H1 (cell line): Measurements from ENCODE around the gene FOXL2NB. TPM values are rescaled to one million over a fixed set of nuclear protein-coding genes. Genes with fewer than 3 reads are reported as not detected.

Experiments used
- CTCF ChIA-PET: fragments of 300-600 bp; sonication (Branson Sonifier 250); formaldehyde crosslinking; loops from one replicate; lab custom pipeline; 2021; ENCODE audit not compliant: partially characterized antibody; lab: Charles Lee
- POLR2A ChIA-PET: fragments of 300-600 bp; sonication (Branson Sonifier 250); formaldehyde crosslinking; loops from one replicate; lab custom pipeline; 2021; ENCODE audit warnings: inconsistent platforms; ENCODE audit not compliant: partially characterized antibody; lab: Charles Lee
- DNase-seq, 2 experiments: peaks; one replicate each; pipeline versions ENCODE4 v3.0.0 to v3.0.0-alpha.2; 2010 to 2022; ENCODE audit warnings: low spot score in 2 of 2, low read depth in 1 of 2, mixed read lengths in 1 of 2
- FAIRE-seq: peaks from 2 replicates; lab custom pipeline; 2011; peaks lifted over from hg19 to GRCh38; lab: Jason Lieb, UNC
- H2AFZ ChIP-seq: 2 replicates; pipeline ENCODE4 v1.8.1; 2012; ENCODE audit warnings: low read length, inconsistent platforms
- H2AK5ac ChIP-seq: 2 replicates; pipeline ENCODE4 v1.6.1; 2013; ENCODE audit warnings: low read depth, low read length
- H2BK120ac ChIP-seq: replicated peaks from 2 replicates; pipeline ENCODE3; 2013; ENCODE audit warnings: low read depth, low read length, inconsistent platforms
- H2BK12ac ChIP-seq: 2 replicates; pipeline ENCODE4 v1.6.1; 2013; ENCODE audit warnings: low read depth, low read length
- H2BK15ac ChIP-seq: 2 replicates; pipeline ENCODE4 v1.6.1; 2013; ENCODE audit warnings: low read length
- H2BK20ac ChIP-seq: 2 replicates; pipeline ENCODE4 v1.6.1; 2013; ENCODE audit warnings: low read length
- H2BK5ac ChIP-seq: 2 replicates; pipeline ENCODE4 v1.6.1; 2013; ENCODE audit warnings: low read depth, low read length
- H3K14ac ChIP-seq: 2 replicates; pipeline ENCODE4 v1.6.1; 2013; ENCODE audit warnings: inconsistent platforms; ENCODE audit not compliant: insufficient read length
- H3K18ac ChIP-seq: 2 replicates; pipeline ENCODE4 v1.6.1; 2013; ENCODE audit warnings: low read length; ENCODE audit errors: extremely low read depth
- H3K23ac ChIP-seq: 2 replicates; pipeline ENCODE4 v1.6.1; 2013; ENCODE audit warnings: inconsistent platforms; ENCODE audit not compliant: insufficient read length
- H3K23me2 ChIP-seq: 2 replicates; pipeline ENCODE4 v1.6.1; 2013; ENCODE audit warnings: low read depth, low read length
- H3K27ac ChIP-seq: 2 replicates; pipeline ENCODE4 v1.6.1; 2011; ENCODE audit warnings: low read depth, low read length, inconsistent platforms
- H3K27me3 ChIP-seq, 4 experiments: replicated peaks in 1 of 4; 1 replicate in 1 of 4; 2 replicates in 3 of 4; pipeline versions ENCODE4 v1.6.1 to v1.8.1; 2011 to 2013; ENCODE audit warnings: low read length in 3 of 4, mild to moderate bottlenecking in 3 of 4, inconsistent platforms in 2 of 4, mixed read lengths in 2 of 4, moderate library complexity in 1 of 4; ENCODE audit not compliant: control insufficient read depth in 3 of 4, insufficient read depth in 3 of 4; ENCODE audit errors: extremely low read depth in 1 of 4
- H3K36me3 ChIP-seq, 4 experiments: 2 replicates each; pipeline versions ENCODE4 v1.6.1 to v1.8.1; 2011 to 2013; ENCODE audit warnings: mild to moderate bottlenecking in 4 of 4, low read length in 3 of 4, moderate library complexity in 2 of 4, control low read depth in 1 of 4, inconsistent platforms in 1 of 4; ENCODE audit not compliant: insufficient read depth in 4 of 4, control insufficient read depth in 2 of 4
- H3K4ac ChIP-seq: replicated peaks from 2 replicates; pipeline ENCODE3; 2013; ENCODE audit warnings: low read length, low read depth, mixed read lengths, inconsistent platforms; ENCODE audit not compliant: insufficient read length
- H3K4me1 ChIP-seq, 4 experiments: replicated peaks in 1 of 4; 1 replicate in 1 of 4; 2 replicates in 3 of 4; pipeline versions ENCODE4 v1.6.1 to v1.8.1; 2011 to 2013; ENCODE audit warnings: low read length in 3 of 4, inconsistent platforms in 2 of 4, mixed read lengths in 1 of 4; ENCODE audit not compliant: insufficient read depth in 4 of 4, control insufficient read depth in 3 of 4
- H3K4me2 ChIP-seq, 2 experiments: 2 replicates each; pipeline versions ENCODE4 v1.6.1 to v1.8.1; 2011 to 2013; ENCODE audit warnings: low read depth in 2 of 2, low read length in 2 of 2, control low read depth in 1 of 2, inconsistent platforms in 1 of 2, mild to moderate bottlenecking in 1 of 2; ENCODE audit not compliant: insufficient read depth in 1 of 2
- H3K4me3 ChIP-seq, 4 experiments: fragments of 200-600, 300-600 bp in 1 of 4; sonication (generic), shearing (Covaris generic), sonication (Bioruptor Twin) in 1 of 4; 2 replicates each; pipeline versions ENCODE4 v1.5.1 to v1.8.1; 2011 to 2016; ENCODE audit warnings: low read length in 4 of 4, low read depth in 3 of 4, control low read depth in 2 of 4, inconsistent platforms in 2 of 4, mild to moderate bottlenecking in 2 of 4, mixed read lengths in 1 of 4, moderate library complexity in 1 of 4; ENCODE audit not compliant: insufficient read depth in 2 of 4; ENCODE audit errors: extremely low read depth in 1 of 4
- H3K56ac ChIP-seq: replicated peaks from 2 replicates; pipeline ENCODE3; 2013; ENCODE audit warnings: low read depth, mild to moderate bottlenecking, mixed read lengths, low read length, inconsistent platforms; ENCODE audit not compliant: insufficient read length
- H3K79me1 ChIP-seq: 2 replicates; pipeline ENCODE4 v1.6.1; 2013; ENCODE audit warnings: low read depth, low read length, control low read depth
- H3K79me2 ChIP-seq, 2 experiments: 2 replicates each; pipeline versions ENCODE4 v1.6.1 to v1.8.1; 2012 to 2013; ENCODE audit warnings: low read length in 2 of 2, mild to moderate bottlenecking in 2 of 2, inconsistent platforms in 1 of 2; ENCODE audit not compliant: insufficient read depth in 2 of 2, control insufficient read depth in 1 of 2
- H3K9ac ChIP-seq, 4 experiments: replicated peaks in 1 of 4; 1 replicate in 1 of 4; 2 replicates in 3 of 4; pipeline versions ENCODE4 v1.6.1 to v1.8.1; 2011 to 2013; ENCODE audit warnings: low read depth in 3 of 4, low read length in 3 of 4, control low read depth in 2 of 4, mild to moderate bottlenecking in 2 of 4, moderate library complexity in 2 of 4, inconsistent platforms in 1 of 4; ENCODE audit errors: extremely low read depth in 1 of 4
- H3K9me3 ChIP-seq, 2 experiments: 2 replicates each; pipeline versions ENCODE4 v1.6.1 to v1.8.1; 2012 to 2013; ENCODE audit warnings: mild to moderate bottlenecking in 2 of 2, moderate library complexity in 2 of 2, control low read depth in 1 of 2, inconsistent platforms in 1 of 2, low read depth in 1 of 2, low read length in 1 of 2, mixed read lengths in 1 of 2; ENCODE audit not compliant: insufficient read depth in 2 of 2
- H4K20me1 ChIP-seq, 2 experiments: replicated peaks in 1 of 2; 2 replicates each; pipeline versions ENCODE3 to v1.8.1; 2011 to 2013; ENCODE audit warnings: inconsistent platforms in 2 of 2, low read length in 2 of 2, mild to moderate bottlenecking in 1 of 2; ENCODE audit not compliant: insufficient read depth in 2 of 2, control insufficient read depth in 1 of 2
- H4K5ac ChIP-seq: 2 replicates; pipeline ENCODE4 v1.6.1; 2013; ENCODE audit warnings: low read length, low read depth, mixed read lengths, inconsistent platforms; ENCODE audit not compliant: insufficient read length
- H4K8ac ChIP-seq: 2 replicates; pipeline ENCODE4 v1.8.0; 2013; ENCODE audit warnings: mild to moderate bottlenecking, moderate library complexity, low read length, inconsistent platforms; ENCODE audit not compliant: insufficient read depth; ENCODE audit errors: extremely low read depth
- H4K91ac ChIP-seq: replicated peaks from 2 replicates; pipeline ENCODE3; 2013; ENCODE audit warnings: low read length, mixed read lengths, inconsistent platforms; ENCODE audit not compliant: insufficient read length
- ASH2L ChIP-seq: fragments of 200-600, 300-600 bp; sonication (generic); IDR thresholded peaks from one replicate; pipeline ENCODE4 v1.7.1; 2017; ENCODE audit warnings: low read length
- CBX8 ChIP-seq: fragments of 300-800, 300-1000 bp; sonication (generic); IDR thresholded peaks from 2 replicates; pipeline ENCODE4 v1.7.1; 2016; ENCODE audit warnings: low read depth, low read length, borderline replicate concordance
- CREB1 ChIP-seq: IDR thresholded peaks from 2 replicates; pipeline ENCODE4 v1.6.1; 2012; ENCODE audit warnings: inconsistent platforms
- EZH2 ChIP-seq: fragments of 200-600 bp; sonication (generic); IDR thresholded peaks from 2 replicates; pipeline ENCODE4 v1.7.1; 2012; ENCODE audit warnings: low read depth, mild to moderate bottlenecking, moderate library complexity, low read length, inconsistent platforms; ENCODE audit not compliant: severe bottlenecking
- GTF2F1 ChIP-seq: IDR thresholded peaks from 2 replicates; pipeline ENCODE4 v1.6.1; 2012; ENCODE audit warnings: low read depth, low read length, improper control_type of control experiment, borderline replicate concordance
- KDM4A ChIP-seq: IDR thresholded peaks from one replicate; pipeline ENCODE4 v1.7.1; 2012; ENCODE audit warnings: low read depth, mild to moderate bottlenecking, moderate library complexity, low read length, inconsistent platforms; ENCODE audit not compliant: severe bottlenecking
- PHF8 ChIP-seq: fragments of 200-600 bp; sonication (generic); conservative IDR thresholded peaks from 2 replicates; pipeline ENCODE4 v1.7.1; 2012; ENCODE audit warnings: low read depth, mild to moderate bottlenecking, inconsistent platforms, low read length, moderate library complexity
- RNF2 ChIP-seq: fragments of 200-900, 300-1000 bp; sonication (generic); IDR thresholded peaks from 2 replicates; pipeline ENCODE4 v1.7.1; 2016; ENCODE audit warnings: borderline replicate concordance, low read depth, mild to moderate bottlenecking, antibody characterized with exemption, low read length; ENCODE audit not compliant: poor library complexity, severe bottlenecking; ENCODE audit errors: missing control alignments
- SIX5 ChIP-seq: IDR thresholded peaks from 2 replicates; pipeline ENCODE4 v1.6.1; 2011; ENCODE audit warnings: mild to moderate bottlenecking, low read depth, low read length
- SP2 ChIP-seq: IDR thresholded peaks from 2 replicates; pipeline ENCODE4 v1.6.1; 2012; ENCODE audit warnings: mild to moderate bottlenecking, low read length, inconsistent platforms
- TEAD4 ChIP-seq: IDR thresholded peaks from 2 replicates; pipeline ENCODE4 v1.6.1; 2012; ENCODE audit warnings: low read depth, low read length, inconsistent platforms, mixed read lengths
- WGBS, 2 experiments: shearing (Covaris generic) in 1 of 2; methylation state at CpG; one replicate each; pipeline versions ENCODE4 v1.1.6 to v1.1.7; 2013 to 2015; ENCODE audit warnings: low lambda C conversion rate in 2 of 2, mixed read lengths in 2 of 2, inconsistent platforms in 1 of 2, low coverage in 1 of 2, missing lambda C conversion rate in 1 of 2; ENCODE audit not compliant: insufficient replicate concordance in 2 of 2, insufficient coverage in 1 of 2, insufficient read length in 1 of 2; ENCODE audit errors: extremely low coverage in 1 of 2, missing lambda C conversion rate in 1 of 2; 5-methylcytosine and 5-hydroxymethylcytosine counted together
- polyA plus RNA-seq, 7 experiments: library from polyadenylated mRNA; depleted of rRNA in 3 of 7; stranded (reverse) in 5 of 7; unstranded in 2 of 7; fragments of >200 nt in 5 of 7; fragments of 200-250 nt in 2 of 7; gene quantifications; 1 replicate in 5 of 7; 2 replicates in 1 of 7; 4 replicates in 1 of 7; pipeline versions ENCODE4 v1.2.1 to v1.2.3, GENCODE V29; 2011 to 2013; ENCODE audit warnings: missing spikeins in 2 of 7, mixed read lengths in 2 of 7
- total RNA-seq: library from RNA; stranded (reverse); fragmentation: NEBNext Ultra II Directional; extraction: Animal tissue kit (Norgen Biotek cat#: 25700); gene quantifications from 2 replicates; pipeline ENCODE4 v1.2.1, GENCODE V29; 2021

Gene FOXL2NB
- total and polyA plus RNA-seq, 2 of the 8 experiments (the other 6 are each of a cell fraction or from before 2014, with no cell fraction given): 5.4 to 7.3 TPM

- Histone ChIP-seq H3K23ac (no peak overlapping the region), H2BK15ac (peak overlapping the region; percentile 12; the same call in 1 of the 2 replicates), H4K8ac (peak overlapping the region; percentile 89; the same call in 1 of the 2 replicates), H3K79me2 (no peaks in the 10 kb centered on the region), H4K91ac (no peak overlapping the region), H4K20me1 (peaks cover 6 to 25% of the 10 kb centered on the region in 2 experiments), H3K9ac (no peak overlapping the region; a peak in 1 of 7 replicates), H3K4me1 (peaks cover 7 to 42% (median 20%) of the 10 kb centered on the region in 4 experiments), H3K79me1 (no peaks in the 10 kb centered on the region), H4K5ac (no peak overlapping the region), H3K14ac (no peak overlapping the region), H3K9me3 (no peaks in the 10 kb centered on the region; a peak in 1 of 4 replicates), H2BK12ac (peak overlapping the region; percentile 35; the same call in 1 of the 2 replicates), H3K4me2 (peak overlapping the region; percentile 73 to 84), H3K27me3 (peaks cover 81 to 100% (median 95%) of the 10 kb centered on the region in 4 experiments), H2AFZ (no peak overlapping the region; the same call in 1 of the 2 replicates), H2BK5ac (peak overlapping the region; percentile 71; the same call in 1 of the 2 replicates), H3K4me3 (peak overlapping the region; percentile 21 to 54 (median 32)), H3K27ac (no peak overlapping the region), H2BK20ac (no peak overlapping the region; the same call in 1 of the 2 replicates), H2BK120ac (no peak overlapping the region), H3K4ac (no peak overlapping the region), H3K18ac (peak overlapping the region; percentile 93), H3K36me3 (peaks cover 0 to 4% (median 0%) of the 10 kb centered on the region in 4 experiments; a peak in 1 of 8 replicates), H3K56ac (no peak overlapping the region), H2AK5ac (no peak overlapping the region), H3K23me2 (peaks cover 24% of the 10 kb centered on the region)
- FAIRE-seq (no peak), DNase-seq (peak in 1 of 2 experiments; percentile 78)
- ChIA-PET POLR2A (interaction anchor here (0.6 to 10.0 kb wide), 5 partner anchors 8 to 81 kb away, joined by 4 to 149 read pairs (median 4); no protein-coding TSS in a partner anchor), CTCF (interaction anchor here (1.0 to 7.3 kb wide), 10 partner anchors 10 to 478 kb away, joined by 3 to 65 read pairs (median 3); partner anchors contain the start of gene CEP70)
- 1% methylated on average over 73 of the region's 80 CpGs; no CpG with 5 or more reads in 1 of the 2 experiments for WGBS, 2 experiments
- peak; percentile 79 for TF ChIP-seq CREB1
- peak; percentile 27; the same call in 1 of the 2 replicates for TF ChIP-seq TEAD4
- TF ChIP-seq ASH2L: peak; percentile 66
- no peak for TF ChIP-seq SIX5
- no peak for TF ChIP-seq SP2
- peak; percentile 75 for TF ChIP-seq RNF2
- TF ChIP-seq CBX8: peak; percentile 81; the same call in 1 of the 2 replicates
- TF ChIP-seq EZH2: peak; percentile 84
- 0 out of 2 replicates have a peak, but pooled peaks have one; percentile 21 for TF ChIP-seq PHF8
- TF ChIP-seq GTF2F1: no peak
- TF ChIP-seq KDM4A: peak; percentile 67
These were observed 1.9 kb upstream of the FOXL2NB start for GRCh38 chr3:138944929-138945708.
